HG03159 (cell line): ENCODE results near the gene CRACDL.
A peak's percentile ranks its signal among the peaks of the same experiment; 100 is the strongest.

Experiments
- ATAC-seq: cut with Tn5 transposase; IDR thresholded peaks from one replicate; pipeline ENCODE4 v1.9.1; 2021; ENCODE audit warnings: mild to moderate bottlenecking, moderate library complexity; ENCODE audit not compliant: unreplicated experiment

The CRACDL gene

DNA sequence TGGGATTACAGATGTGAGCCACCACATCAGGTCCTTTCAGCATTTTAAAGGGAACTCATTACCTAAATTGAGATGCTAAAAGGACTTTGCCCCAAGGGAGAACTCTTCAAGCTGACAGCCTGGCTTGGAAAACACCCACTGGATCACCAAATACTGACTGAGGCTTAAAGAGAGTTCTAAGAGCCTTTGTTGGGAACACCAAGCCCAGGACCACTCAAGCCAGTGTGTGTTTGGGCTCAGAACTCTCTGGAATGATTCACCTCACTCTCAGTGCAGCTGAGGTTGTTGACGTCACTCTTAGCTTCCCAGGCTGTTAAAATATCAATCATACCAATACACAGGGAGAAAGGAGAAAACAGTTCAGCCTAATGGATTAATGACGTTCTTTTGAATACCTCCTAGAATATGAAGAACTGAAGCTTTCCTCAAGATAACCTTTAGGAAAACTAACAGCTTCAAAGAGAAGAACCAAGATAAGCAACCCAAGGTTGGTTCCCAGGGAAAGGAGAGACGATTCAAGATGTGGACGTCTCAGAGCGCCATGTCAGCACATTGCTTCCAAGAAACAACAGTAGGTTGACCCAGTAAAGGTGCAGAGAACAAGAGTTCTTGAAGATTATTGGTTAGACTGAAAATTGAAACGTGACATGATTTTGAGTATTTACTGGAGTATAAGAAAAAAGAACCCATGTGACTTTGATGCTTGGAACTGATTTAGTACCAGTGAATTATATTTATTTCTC, 157.1 kb downstream of the CRACDL start:
- no peak for ATAC-seq

DNA sequence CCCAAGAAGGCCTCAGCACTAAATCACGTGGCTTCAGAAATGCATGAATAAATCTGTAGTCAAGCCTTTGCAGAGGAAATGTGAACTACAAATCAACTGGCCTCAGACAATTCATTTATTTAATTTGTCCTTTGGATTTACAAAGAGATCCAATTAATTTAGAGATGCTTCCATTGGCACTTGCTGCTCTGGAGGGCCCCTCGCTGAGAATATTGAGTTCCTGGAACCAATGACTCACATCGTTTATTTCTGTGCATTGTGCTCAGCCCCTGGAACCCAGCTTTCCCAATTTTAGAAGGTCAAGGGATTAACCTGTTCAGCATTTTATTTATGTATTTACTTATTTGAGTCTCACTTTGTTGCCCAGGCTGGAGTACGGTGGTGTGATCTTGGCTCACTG, 157.9 kb downstream of the CRACDL start:
- ATAC-seq: no peak

DNA sequence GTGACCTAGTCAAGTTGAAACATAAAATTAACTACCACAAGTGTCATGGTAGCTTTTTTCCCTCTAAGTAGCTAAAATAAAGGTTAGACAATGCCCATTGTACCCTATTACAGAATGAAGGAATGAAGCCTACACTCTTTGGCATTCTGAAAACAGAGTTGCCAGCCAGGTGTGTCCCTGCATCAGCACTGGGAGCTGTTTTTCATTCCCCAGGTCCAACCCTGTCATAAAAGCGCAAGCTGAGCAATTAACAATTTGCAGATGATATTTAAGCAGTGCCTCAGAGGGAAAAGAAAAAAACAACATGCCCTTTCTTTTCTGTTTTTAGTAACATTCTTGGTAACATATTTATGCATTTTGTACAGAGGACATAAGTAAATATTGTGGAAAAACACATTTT, 158.3 kb downstream of the CRACDL start:
- no peak for ATAC-seq

DNA sequence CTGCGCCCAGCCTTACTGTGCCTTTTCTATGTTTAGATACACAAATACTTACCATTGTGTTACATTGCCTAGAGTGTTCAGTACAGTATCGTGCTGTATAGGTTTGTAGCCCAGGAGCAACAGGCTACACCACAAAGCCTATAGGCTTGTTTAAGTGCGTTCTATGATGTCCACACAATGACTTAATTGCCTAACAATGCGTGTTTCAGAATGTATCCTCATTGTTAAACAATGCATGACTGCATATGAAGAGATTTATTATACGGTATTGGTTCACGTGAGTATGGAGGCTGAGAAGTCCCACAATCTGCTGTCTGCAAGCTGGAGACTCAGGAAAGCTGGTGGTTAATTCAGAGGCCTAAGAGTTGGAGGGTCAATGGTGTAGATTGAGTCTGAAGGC, 158.9 kb downstream of the CRACDL start:
- no peak for ATAC-seq

DNA sequence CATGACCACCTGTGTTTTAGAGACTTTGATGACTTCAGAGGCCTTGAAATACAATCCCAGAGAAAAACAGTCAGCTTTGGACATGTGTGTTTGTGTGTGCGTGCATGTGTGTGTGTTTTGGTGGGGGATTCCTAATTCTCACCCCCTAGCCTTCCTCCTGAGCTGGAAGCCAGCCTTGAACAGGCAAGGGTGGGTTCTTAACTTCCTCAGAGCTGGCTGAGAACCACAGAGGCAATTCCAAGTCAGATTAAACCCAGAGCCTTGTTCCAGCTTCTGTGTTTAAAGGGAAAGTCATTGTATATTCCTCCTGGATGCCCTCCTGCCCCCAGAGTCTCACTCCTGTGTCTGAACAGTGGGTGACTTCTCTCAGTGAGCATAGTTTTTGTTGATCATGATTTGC, 159.9 kb downstream of the CRACDL start:
- no peak for ATAC-seq

DNA sequence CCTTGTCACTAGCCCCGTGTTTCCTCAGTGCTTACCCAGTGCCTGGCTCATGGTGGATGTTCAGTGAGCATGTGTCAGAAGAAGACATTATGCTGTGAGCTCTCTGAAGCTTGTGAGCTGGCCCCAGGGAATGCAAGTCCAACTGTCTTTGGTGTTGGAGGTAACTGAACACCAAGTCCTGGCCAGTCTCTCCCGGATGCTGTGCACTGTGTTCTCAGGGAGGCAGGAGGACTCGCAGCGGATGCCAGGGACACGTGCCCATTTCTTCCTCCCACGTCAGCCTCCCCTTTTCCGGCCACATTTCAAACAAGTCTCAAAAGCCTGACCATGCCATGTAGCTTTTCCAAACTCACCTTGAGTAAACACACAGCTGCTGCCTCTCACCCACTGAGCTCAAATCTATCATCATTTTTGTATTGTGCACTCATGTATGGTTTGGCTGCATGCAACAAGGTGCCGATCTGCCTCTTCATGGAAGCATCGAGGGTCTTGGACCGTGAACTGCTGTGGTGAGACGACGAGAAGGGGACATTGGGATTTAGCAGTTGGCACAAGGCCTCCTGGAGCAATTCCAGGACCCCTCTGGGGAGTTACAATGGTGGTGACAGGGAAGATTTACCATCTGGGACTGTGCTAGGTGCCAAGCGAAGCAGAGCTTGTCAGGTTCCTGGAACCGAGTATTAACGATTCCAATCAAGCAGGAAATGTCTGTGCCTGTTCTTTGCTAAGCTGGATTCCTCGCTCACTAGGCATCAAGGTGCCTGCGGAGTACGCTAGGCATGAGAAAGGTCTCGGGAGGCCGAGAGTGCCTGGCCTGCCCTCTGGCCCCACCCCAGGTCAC, 160.7 kb downstream of the CRACDL start:
- no peak for ATAC-seq

DNA sequence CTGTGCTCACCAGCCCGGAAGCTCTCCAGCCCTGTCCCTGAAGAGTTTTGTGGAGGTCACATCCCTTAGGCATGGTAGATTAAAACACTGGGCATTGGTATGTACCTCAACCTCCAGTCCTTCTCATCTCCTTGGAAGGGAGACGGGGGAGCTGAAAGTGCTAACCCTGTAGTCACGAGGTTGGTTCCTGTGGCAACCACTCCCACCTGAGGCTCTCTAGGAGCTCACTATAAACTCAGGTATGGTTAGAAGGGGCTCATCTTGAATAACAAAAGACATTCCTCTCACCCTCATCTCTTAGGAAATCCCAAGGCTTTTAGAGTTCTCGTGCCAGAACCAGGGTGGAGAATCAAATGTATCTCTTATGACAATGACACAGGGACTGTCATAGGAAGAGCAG, 162.1 kb downstream of the CRACDL start:
- no peak for ATAC-seq

DNA sequence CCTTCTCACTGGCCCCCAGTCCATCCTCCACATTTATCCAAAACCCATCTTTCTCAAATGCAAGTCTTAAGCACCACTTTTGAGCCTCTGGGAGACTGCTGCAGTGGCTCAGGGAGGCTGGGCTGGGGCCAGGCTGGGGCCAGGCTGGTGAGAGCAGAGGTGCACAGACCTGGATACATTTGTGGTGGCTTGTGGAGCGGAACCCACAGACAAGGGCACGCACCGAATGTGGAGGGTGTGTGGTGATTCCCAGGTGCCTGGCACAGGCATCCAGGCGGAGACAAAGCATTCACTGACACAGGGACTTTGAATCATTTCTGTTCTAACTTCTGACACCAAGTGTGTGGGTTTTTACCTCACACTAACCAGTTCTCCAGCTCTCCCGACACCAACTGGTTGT, 162.9 kb downstream of the CRACDL start:
- no peak for ATAC-seq

DNA sequence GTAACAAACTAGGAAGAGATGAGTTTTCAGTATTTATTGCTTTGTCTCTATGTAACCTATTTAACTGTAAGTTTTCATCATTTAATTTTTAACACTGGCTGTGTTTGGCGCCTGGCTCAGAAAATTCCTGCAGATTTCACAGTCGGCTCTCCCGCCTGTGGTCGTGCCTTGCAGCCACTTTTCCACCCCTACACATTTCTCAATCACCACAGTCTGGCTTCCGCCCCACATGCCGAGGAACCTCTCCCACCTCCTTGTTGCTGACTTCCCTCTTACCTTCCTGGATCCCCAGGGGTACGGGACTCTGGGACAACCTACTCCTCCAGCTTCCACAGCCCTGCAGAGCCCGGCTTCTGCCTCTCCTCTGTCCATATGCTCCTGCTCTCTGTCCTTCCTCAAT, 163.5 kb downstream of the CRACDL start:
- no peak for ATAC-seq

DNA sequence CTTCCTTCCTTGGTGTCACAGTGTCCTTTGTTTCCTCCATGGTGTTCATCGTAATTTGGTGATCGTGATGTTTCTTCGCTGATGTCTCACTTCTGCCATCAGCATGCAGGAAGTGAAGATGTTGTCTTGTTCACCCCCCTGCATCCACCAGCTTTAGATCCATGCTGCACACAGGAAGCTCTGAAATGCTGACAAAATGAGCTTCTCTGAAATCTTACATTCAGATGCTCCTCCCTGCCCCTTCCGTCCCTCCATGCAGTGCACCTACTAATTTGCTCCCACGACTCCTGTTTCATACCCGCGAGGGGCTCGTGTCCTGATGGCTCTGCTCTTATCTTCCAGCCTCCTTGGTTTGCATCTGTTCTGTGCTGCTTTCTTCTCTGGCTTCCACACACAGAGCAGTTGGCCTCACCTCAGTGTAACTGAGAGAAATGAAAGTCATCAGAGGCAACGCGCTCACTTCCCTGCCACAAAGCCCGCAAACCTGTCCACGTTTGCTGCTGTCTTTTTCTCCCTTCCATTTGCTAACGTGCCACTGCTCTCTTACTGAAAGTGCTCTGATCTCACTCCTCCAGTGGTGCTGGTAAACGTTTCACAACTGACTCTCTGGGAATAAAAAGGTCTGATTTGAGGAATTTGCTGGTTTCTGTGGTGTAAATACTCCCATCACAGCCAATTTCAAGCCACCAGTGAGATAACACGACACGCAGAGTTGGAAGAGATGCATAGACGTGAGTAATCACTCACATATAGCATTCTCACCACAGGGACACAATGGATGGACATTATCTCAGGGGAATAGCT, 164.1 kb downstream of the CRACDL start:
- peak; percentile 49 for ATAC-seq

DNA sequence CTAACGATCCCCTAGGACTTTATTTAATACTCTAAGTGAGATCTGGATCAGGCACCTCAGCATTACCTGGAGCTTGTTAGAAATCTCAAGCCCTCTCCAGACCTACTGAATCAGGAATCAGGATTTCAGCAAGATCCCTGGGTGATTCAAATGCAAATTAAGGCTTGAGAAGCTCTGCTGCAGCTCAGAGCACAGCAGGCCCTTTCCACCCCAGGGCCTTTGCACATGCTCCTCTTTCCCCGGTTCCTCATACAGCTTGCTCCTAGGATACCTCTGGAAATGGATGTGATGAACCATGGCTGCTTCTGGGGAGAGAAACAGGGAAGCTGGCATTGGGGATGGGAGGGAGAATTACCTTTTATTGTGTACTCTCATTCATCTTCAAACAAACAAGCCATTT, 164.8 kb downstream of the CRACDL start:
- ATAC-seq: no peak

DNA sequence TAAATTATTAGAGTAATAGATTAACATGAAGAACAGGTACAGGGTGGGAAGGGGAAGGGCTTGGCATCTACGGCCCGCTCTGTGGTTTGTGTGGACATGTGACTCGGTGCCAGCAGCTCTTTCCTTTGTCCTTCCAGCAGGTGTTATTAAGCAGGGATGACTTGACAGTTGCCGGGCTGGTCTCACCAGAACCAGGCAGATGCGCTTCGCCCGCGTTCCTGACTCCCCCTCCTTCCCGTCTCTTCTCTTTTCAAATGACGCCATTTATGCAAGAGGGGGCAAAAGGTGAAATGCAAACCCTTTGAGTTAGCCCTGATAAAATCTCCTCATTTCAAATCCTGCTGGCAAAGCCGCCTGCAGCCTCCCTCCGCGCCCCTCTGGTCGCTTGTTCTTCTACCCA, 166.2 kb downstream of the CRACDL start:
- ATAC-seq: no peak

DNA sequence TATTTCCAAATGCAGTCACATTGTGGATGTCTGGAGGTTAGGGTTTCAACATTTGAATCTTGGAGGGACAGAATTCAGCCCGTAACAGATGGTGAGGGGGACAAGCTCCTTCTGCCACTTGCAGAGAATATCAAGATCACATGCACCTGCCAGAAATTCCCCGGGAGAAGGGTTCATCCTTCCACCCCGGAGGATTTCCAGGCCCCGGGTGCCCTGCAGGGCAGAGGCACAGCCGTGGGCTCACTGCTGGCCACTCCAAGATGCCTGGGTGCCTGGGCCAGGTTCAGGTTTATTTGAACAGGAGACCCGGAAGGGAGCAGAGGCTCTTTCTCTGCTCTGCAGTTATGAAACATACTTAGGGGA, 166.9 kb downstream of the CRACDL start:
- no peak for ATAC-seq

DNA sequence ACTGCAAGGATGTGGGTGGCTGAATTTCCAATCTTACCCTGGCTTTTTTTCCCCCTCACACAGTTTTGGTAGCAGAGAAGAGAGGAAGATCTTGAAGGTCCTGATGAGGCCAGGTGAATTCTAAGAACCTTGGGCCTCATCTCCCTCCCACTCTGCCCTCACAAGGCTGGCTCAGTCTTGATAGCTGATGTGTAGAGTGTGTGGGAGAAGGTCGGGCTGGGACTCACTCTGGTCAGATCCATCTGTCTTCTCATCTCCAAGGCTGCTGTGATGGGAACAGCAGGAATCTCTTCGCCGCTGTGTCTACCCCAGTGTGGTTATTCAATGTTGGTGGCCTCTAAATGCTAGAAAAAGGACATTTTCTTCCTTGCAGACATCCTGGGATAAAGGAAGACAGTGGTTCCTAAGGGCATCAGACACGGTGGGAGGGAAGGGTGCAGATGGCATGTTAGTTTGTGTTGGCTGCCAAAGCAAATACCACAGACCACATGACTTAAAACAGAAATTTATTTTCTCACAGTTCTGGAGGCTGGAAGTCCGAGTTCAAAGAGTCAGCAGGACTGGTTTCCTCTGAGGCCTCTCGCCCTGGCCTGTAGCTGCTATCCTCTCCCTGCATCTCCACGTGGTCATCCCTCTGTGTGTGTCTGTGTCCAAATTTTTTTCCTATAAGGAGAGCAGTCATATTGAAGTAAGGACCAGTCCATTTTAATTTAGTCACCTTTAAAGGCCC, 167.5 kb downstream of the CRACDL start:
- ATAC-seq: no peak

DNA sequence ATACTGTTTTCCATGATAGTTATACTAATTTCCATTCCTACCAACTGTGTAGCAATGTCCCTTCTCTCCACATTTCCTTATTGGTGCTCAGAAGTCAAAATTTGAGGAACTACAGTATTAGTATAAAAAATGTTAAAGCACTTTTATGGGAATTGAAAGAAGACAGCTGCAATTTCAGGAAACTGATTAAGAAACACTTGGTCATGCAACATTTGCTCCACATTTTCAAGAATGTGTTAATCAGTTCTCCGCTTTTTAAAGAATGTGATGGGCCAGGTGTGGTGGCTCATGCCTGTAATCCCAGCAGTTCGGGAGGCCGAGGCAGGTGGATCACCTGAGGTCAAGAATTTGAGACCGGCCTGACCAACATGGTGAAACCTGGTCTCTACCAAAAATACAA, 171.5 kb downstream of the CRACDL start:
- no peak for ATAC-seq

DNA sequence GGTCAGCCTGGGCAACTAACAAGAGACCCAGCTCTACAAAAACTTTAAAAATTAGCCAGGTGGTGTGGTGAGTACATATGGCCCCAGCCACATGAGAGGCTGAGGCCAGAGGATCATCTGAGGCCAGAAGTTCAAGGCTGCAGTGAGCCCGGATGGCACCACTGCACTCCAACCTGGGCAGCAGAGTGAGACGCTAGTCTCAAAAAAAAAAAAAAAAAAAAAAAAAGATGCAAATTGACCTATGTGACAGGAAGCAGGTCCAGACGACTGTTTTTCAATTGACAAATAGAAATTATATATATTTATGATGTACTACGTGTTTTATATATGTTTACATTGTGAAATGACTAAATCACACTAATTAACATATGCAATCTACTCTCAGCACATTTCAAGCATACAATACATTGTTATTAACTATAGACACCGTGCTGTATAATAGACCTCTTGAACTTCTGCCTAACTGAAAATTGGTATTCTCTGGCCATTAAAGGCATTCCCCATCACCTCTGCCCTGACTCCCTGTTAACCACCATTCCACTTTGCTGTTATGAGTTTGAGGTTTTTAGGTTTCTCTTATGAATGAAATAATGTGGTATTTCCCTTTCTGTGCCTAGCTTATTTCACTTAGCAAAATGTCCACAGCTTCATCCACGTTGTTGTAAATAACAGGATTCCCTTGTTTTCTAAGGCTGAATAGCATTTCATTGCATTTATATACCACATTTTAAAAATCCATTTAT, 172.6 kb downstream of the CRACDL start:
- ATAC-seq: no peak

DNA sequence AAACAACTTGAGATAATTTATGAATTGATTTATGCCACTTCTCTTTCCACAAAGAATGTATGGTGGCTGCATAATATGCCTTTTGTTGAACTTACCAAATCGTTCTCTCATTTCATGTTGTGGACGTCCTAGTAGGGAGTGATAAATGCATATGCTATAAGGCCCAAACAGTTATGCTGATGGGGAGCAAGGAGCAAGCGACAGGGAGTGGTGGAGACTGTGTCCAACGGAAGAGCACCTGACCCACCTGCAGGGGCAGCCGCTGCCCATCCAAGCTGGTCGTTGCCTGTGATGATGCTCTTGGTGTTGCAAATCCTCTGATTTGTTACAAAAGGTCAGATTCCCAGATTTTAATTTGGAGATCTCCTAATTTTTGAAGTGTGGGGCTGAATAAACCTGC, 174.1 kb downstream of the CRACDL start:
- no peak for ATAC-seq

DNA sequence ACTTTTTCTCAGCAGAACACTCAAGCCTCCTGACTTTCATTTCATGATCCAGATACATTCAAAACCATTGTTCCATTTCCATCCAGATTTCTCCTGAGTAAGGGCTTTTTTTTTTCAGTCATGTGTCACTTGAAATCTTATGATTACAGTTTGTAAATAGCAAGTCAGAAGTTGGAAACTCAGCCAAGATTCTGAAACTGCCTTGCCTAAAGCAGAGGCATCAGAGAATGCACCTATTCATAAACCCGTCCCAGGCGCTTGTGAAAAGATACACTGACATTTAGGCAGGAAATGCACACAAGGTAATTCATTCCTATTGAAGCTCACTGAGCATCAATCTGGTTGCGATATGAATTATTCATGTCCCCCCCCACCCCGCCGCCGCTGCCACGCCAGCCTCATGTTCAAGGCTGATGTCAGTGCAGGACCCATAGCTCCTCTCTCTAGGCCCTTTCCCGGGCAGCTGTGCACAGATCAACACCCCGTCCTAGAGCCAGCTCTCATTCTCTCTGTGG, 174.7 kb downstream of the CRACDL start:
- no peak for ATAC-seq

DNA sequence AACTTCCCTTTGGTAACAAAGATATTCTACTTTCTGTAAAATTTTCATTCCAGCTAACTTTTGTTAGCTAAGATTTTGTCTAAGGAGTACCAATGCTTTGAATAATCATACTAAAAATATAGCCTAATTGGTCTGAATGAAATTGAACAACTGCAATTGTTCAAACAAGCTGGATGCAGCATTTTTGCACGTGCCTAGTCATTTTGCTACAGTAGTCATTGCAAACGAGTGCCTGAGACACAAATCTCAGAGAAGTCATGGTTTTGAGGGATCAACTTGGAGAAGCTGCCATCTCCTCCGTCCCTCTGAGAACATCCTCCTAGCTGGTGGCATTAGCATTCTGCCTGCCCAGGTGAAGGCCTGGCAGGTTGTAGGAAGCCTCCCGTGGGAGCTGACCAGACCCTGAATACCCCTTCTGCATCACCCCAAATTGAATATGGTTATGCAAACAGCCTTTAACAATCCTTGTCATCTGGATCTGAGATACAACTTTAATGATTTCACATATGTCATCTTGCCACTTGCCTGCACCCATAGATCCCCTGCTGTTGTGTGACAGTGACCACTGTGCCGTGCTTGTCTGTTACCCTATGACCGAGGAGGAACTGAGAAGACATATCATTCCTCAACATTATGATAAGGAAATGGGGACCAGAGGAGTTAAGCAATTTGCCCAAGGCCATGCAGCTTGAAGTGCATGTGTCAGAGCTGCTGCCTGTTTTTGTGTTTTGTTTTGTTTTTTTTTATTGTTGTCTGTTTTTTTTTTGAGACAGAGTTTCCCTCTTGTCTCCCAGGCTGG, 176.0 kb downstream of the CRACDL start:
- ATAC-seq: no peak
